HCT116 (cell line): ENCODE data around the gene SRPRA. TPM values are rescaled to one million over a fixed set of nuclear protein-coding genes. Genes with fewer than 3 reads are reported as not detected.

Experiments used
- ATAC-seq: fragments of 200-7000 bp; cut with Tn5 transposase; 2 replicates; pipeline ENCODE4 v1.9.1; 2020; ENCODE audit warnings: mild to moderate bottlenecking, moderate library complexity
- BruUV-seq: library from RNA; stranded (reverse); fragments of 400-500 nt; replicated peaks from 2 replicates; lab custom pipeline; 2021; lab: Mats Ljungman, UMichigan
- CTCF ChIA-PET: fragments of 300-600 bp; sonication (Branson Sonifier 250); formaldehyde crosslinking; loops from one replicate; lab custom pipeline; 2021; ENCODE audit warnings: antibody characterized with exemption; lab: Charles Lee
- POLR2A ChIA-PET: fragments of 300-600, 350-600 bp; sonication (Branson Sonifier 250); formaldehyde crosslinking; loops from one replicate; lab custom pipeline; 2021; ENCODE audit warnings: antibody characterized with exemption; lab: Charles Lee
- RAD21 ChIA-PET, 2 experiments: fragments of 300-600 bp; sonication (Branson Sonifier 250); formaldehyde crosslinking; loops; one replicate each; lab custom pipeline; 2023; ENCODE audit warnings: low total read pairs in 2 of 2; ENCODE audit not compliant: uncharacterized antibody in 2 of 2, unreplicated experiment in 2 of 2, low non-redundant PET in 1 of 2; lab: Charles Lee
- DNase-seq: peaks from one replicate; pipeline ENCODE4 v3.0.0-alpha.2; 2010; ENCODE audit warnings: low read depth, low spot score
- H2AFZ ChIP-seq: fragments of 200-600 bp; shearing (Covaris generic), sonication (generic); 2 replicates; pipeline ENCODE4 v1.6.1; 2017; ENCODE audit warnings: low read depth, mixed run types, mixed read lengths, antibody characterized with exemption, low read length; ENCODE audit not compliant: poor library complexity, severe bottlenecking
- H3K27ac ChIP-seq: 2 replicates; pipeline ENCODE4 v1.5.1; 2012; ENCODE audit warnings: low read depth, low read length
- H3K27me3 ChIP-seq: fragments of 200-600 bp; sonication (generic); 2 replicates; pipeline ENCODE4 v1.6.1; 2016; ENCODE audit warnings: mixed run types, low read length, mixed read lengths; ENCODE audit not compliant: insufficient read depth
- H3K36me3 ChIP-seq, 2 experiments: fragments of 200-500 bp in 1 of 2; fragments of 200-600 bp in 1 of 2; sonication (Bioruptor generic) in 1 of 2; sonication (generic) in 1 of 2; 2 replicates each; pipeline versions ENCODE4 v1.5.1 to v1.6.1; 2014 to 2016; ENCODE audit warnings: low read length in 2 of 2, inconsistent platforms in 1 of 2, mixed read lengths in 1 of 2, mixed run types in 1 of 2; ENCODE audit not compliant: insufficient read depth in 2 of 2, control insufficient read depth in 1 of 2
- H3K4me1 ChIP-seq, 2 experiments: fragments of 200-600 bp in 1 of 2; sonication (generic) in 1 of 2; 2 replicates each; pipeline versions ENCODE4 v1.5.1 to v1.6.1; 2012 to 2017; ENCODE audit warnings: low read length in 2 of 2, inconsistent platforms in 1 of 2, mild to moderate bottlenecking in 1 of 2, mixed read lengths in 1 of 2, mixed run types in 1 of 2, moderate library complexity in 1 of 2; ENCODE audit not compliant: insufficient read depth in 2 of 2, control insufficient read depth in 1 of 2
- H3K4me2 ChIP-seq: fragments of 200-600 bp; sonication (generic); 2 replicates; pipeline ENCODE4 v1.6.1; 2017; ENCODE audit warnings: mixed run types, low read length, mixed read lengths
- H3K4me3 ChIP-seq, 2 experiments: fragments of 200-600 bp in 1 of 2; sonication (generic) in 1 of 2; replicated peaks in 1 of 2; 2 replicates each; pipeline ENCODE4 v1.5.1; 2011 to 2016; ENCODE audit warnings: low read length in 2 of 2, control low read depth in 1 of 2, low read depth in 1 of 2, mild to moderate bottlenecking in 1 of 2, mixed read lengths in 1 of 2, mixed run types in 1 of 2
- H3K79me2 ChIP-seq: fragments of 200-600 bp; sonication (generic); 2 replicates; pipeline ENCODE4 v1.6.1; 2017; ENCODE audit warnings: mild to moderate bottlenecking, mixed run types, low read length, moderate library complexity, mixed read lengths; ENCODE audit not compliant: insufficient read depth
- H3K9ac ChIP-seq: fragments of 200-600 bp; sonication (generic); 2 replicates; pipeline ENCODE4 v1.6.1; 2016; ENCODE audit warnings: low read length, mixed read lengths
- H3K9me2 ChIP-seq: fragments of 200-600 bp; sonication (generic), shearing (Covaris generic); 2 replicates; pipeline ENCODE4 v1.6.1; 2017; ENCODE audit warnings: mixed run types, mild to moderate bottlenecking, moderate library complexity; ENCODE audit not compliant: insufficient read depth
- H3K9me3 ChIP-seq, 2 experiments: fragments of 200-500 bp in 1 of 2; fragments of 200-600 bp in 1 of 2; sonication (Bioruptor generic) in 1 of 2; sonication (generic) in 1 of 2; 2 replicates each; pipeline ENCODE4 v1.6.1; 2014 to 2017; ENCODE audit warnings: low read length in 2 of 2, mixed read lengths in 2 of 2, inconsistent platforms in 1 of 2, low read depth in 1 of 2, mild to moderate bottlenecking in 1 of 2, mixed run types in 1 of 2, moderate library complexity in 1 of 2; ENCODE audit not compliant: control insufficient read depth in 1 of 2, insufficient read depth in 1 of 2
- H4K20me1 ChIP-seq: fragments of 200-600 bp; sonication (generic), shearing (Covaris generic); 2 replicates; pipeline ENCODE4 v1.6.1; 2017; ENCODE audit warnings: mixed run types, mild to moderate bottlenecking, moderate library complexity; ENCODE audit not compliant: insufficient read depth
- CBX3 ChIP-seq: IDR thresholded peaks from 2 replicates; pipeline ENCODE4 v1.6.1; 2012; ENCODE audit warnings: low read depth
- CEBPB ChIP-seq: IDR thresholded peaks from 2 replicates; pipeline ENCODE4 v1.6.1; 2012; ENCODE audit warnings: low read depth
- CTCF ChIP-seq, 3 experiments: fragments of 200-600 bp in 1 of 3; sonication (generic) in 1 of 3; IDR thresholded peaks in 2 of 3; conservative IDR thresholded peaks in 1 of 3; 2 replicates each; pipeline ENCODE4 v1.5.1; 2012 to 2017; ENCODE audit warnings: low read depth in 2 of 3, low read length in 2 of 3, antibody characterized with exemption in 1 of 3, borderline replicate concordance in 1 of 3, control low read depth in 1 of 3, mild to moderate bottlenecking in 1 of 3, mixed read lengths in 1 of 3, mixed run types in 1 of 3, moderate library complexity in 1 of 3; ENCODE audit not compliant: insufficient read depth in 1 of 3
- ELF1 ChIP-seq: IDR thresholded peaks from 2 replicates; pipeline ENCODE4 v1.6.1; 2012; ENCODE audit warnings: low read depth, borderline replicate concordance
- EZH2 ChIP-seq: fragments of 200-600 bp; sonication (generic); IDR thresholded peaks from 2 replicates; pipeline ENCODE4 v1.6.1; 2017; ENCODE audit warnings: antibody characterized with exemption, mixed run types
- FOSL1 ChIP-seq: IDR thresholded peaks from 2 replicates; pipeline ENCODE4 v1.6.1; 2012; ENCODE audit warnings: low read depth
- MAX ChIP-seq: IDR thresholded peaks from 2 replicates; pipeline ENCODE4 v1.6.1; 2012
- POLR2A ChIP-seq: IDR thresholded peaks from 2 replicates; pipeline ENCODE4 v1.7.0; 2011; ENCODE audit warnings: borderline replicate concordance; ENCODE audit not compliant: insufficient read depth, insufficient read length; ENCODE audit errors: extremely low read depth
- POLR2AphosphoS5 ChIP-seq: IDR thresholded peaks from 2 replicates; pipeline ENCODE4 v1.6.1; 2011; ENCODE audit warnings: mild to moderate bottlenecking, low read depth, low read length, moderate library complexity
- RAD21 ChIP-seq: IDR thresholded peaks from 2 replicates; pipeline ENCODE4 v1.6.1; 2012; ENCODE audit warnings: low read depth, mild to moderate bottlenecking
- SIN3A ChIP-seq: IDR thresholded peaks from 2 replicates; pipeline ENCODE4 v1.6.1; 2012; ENCODE audit warnings: low read depth
- SP1 ChIP-seq: IDR thresholded peaks from 2 replicates; pipeline ENCODE4 v1.6.1; 2012; ENCODE audit warnings: low read depth
- TCF7L2 ChIP-seq: IDR thresholded peaks from 2 replicates; pipeline ENCODE4 v1.7.0; 2011; ENCODE audit warnings: borderline replicate concordance, inconsistent platforms; ENCODE audit not compliant: insufficient read depth, insufficient read length; ENCODE audit errors: extremely low read depth
- YY1 ChIP-seq: IDR thresholded peaks from 2 replicates; pipeline ENCODE4 v1.6.1; 2011; ENCODE audit warnings: low read length, low read depth, moderate library complexity, mild to moderate bottlenecking; ENCODE audit not compliant: insufficient replicate concordance; ENCODE audit errors: extremely low read depth
- ZFX ChIP-seq: fragments of 450-650 bp; IDR thresholded peaks from 2 replicates; pipeline ENCODE4 v1.6.1; 2017
- ZNF274 ChIP-seq: fragments of 200-500 bp; sonication (Bioruptor generic); IDR thresholded peaks from 2 replicates; pipeline ENCODE4 v1.6.1; 2014; ENCODE audit warnings: mild to moderate bottlenecking, low read depth, low read length, inconsistent platforms
- intact Hi-C: fragments of 100-400 bp; cut with micrococcal nuclease; formaldehyde crosslinking; loops from 2 replicates; pipeline ENCODE4 v1.10.0; 2022
- total RNA-seq: library from RNA; stranded (reverse); gene quantifications from one replicate; pipeline ENCODE4 v1.2.1, GENCODE V29; 2021; ENCODE audit not compliant: unreplicated experiment
- TF ChIP-seq, protein P1 (sequence below): IDR thresholded peaks from 2 replicates; pipeline ENCODE4 v1.6.1; 2012; ENCODE audit warnings: low read depth
- TF ChIP-seq, protein P2 (sequence below): IDR thresholded peaks from 2 replicates; pipeline ENCODE4 v1.6.1; 2012

Gene SRPRA
- total RNA-seq, 1 experiment from 2014 or later = 74.5 TPM

DNA sequence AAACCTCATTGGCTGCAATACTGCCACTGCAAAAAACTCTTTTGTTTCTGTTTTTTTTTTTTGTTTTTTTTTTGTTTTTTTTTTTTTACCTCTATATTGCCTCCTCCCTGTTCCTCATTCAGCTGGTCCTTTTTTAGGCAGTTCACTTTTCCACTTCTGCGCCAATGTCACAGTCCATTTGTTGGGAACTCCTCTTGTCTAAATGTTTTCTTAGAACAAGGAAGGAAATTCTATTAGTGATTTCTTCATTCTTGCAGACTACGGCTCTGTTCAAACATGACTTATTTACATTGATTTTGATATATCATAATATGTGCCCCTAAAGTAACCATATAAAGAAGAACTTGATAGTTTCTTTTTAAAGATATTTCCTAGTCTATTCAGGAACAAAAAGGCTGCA is 54.3 kb downstream of the SRPRA start:
- peaks cover 4 to 14% of the 10 kb centered on the region in 2 experiments; a peak in 3 of 4 replicates for H3K4me1 ChIP-seq
- H3K9me2 ChIP-seq = no peaks in the 10 kb centered on the region
- H3K4me3 ChIP-seq = no peak overlapping the region
- H3K36me3 ChIP-seq = peaks cover 0 to 3% of the 10 kb centered on the region in 2 experiments; a peak in 1 of 4 replicates
- H4K20me1 ChIP-seq = no peaks in the 10 kb centered on the region
- no peaks in the 10 kb centered on the region for H3K9me3 ChIP-seq
- no peak for ATAC-seq
- no TSS peak for BruUV-seq
- ChIA-PET RAD21 (interaction anchor here in 1 of 2 experiments (0.7 kb wide), 1 partner anchor 135 kb away, joined by 3 read pairs; no protein-coding TSS in a partner anchor), CTCF (no interaction called here), POLR2A (no interaction called here)
- no peak overlapping the region for H3K4me2 ChIP-seq
- H3K27me3 ChIP-seq = no peaks in the 10 kb centered on the region
- H3K27ac ChIP-seq = no peak overlapping the region
- H3K79me2 ChIP-seq = peaks cover 87% of the 10 kb centered on the region
- no peak overlapping the region for H2AFZ ChIP-seq
- intact Hi-C loops = no loop called here
- H3K9ac ChIP-seq = no peak overlapping the region
- TF ChIP-seq FOSL1 (no peak), MAX (no peak), ZNF274 (no peak), CEBPB (no peak), SP1 (no peak), POLR2A (no peak), SIN3A (no peak), RAD21 (no peak), CBX3 (no peak), EZH2 (no peak), ELF1 (no peak), POLR2AphosphoS5 (no peak), ZFX (no peak), YY1 (no peak), TCF7L2 (no peak), CTCF (IDR thresholded peaks at IDR 0.05 in 2 of 3, conservative IDR thresholded peaks at IDR 0.05 in 1 of 3; ENCODE audit: borderline replicate concordance in 1 of 3, insufficient read depth in 1 of 3, low read depth in 2 of 3, low read length in 2 of 3) (no peak)
- TF ChIP-seq, protein P1, sequence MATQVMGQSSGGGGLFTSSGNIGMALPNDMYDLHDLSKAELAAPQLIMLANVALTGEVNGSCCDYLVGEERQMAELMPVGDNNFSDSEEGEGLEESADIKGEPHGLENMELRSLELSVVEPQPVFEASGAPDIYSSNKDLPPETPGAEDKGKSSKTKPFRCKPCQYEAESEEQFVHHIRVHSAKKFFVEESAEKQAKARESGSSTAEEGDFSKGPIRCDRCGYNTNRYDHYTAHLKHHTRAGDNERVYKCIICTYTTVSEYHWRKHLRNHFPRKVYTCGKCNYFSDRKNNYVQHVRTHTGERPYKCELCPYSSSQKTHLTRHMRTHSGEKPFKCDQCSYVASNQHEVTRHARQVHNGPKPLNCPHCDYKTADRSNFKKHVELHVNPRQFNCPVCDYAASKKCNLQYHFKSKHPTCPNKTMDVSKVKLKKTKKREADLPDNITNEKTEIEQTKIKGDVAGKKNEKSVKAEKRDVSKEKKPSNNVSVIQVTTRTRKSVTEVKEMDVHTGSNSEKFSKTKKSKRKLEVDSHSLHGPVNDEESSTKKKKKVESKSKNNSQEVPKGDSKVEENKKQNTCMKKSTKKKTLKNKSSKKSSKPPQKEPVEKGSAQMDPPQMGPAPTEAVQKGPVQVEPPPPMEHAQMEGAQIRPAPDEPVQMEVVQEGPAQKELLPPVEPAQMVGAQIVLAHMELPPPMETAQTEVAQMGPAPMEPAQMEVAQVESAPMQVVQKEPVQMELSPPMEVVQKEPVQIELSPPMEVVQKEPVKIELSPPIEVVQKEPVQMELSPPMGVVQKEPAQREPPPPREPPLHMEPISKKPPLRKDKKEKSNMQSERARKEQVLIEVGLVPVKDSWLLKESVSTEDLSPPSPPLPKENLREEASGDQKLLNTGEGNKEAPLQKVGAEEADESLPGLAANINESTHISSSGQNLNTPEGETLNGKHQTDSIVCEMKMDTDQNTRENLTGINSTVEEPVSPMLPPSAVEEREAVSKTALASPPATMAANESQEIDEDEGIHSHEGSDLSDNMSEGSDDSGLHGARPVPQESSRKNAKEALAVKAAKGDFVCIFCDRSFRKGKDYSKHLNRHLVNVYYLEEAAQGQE = no peak
- TF ChIP-seq, protein P2, sequence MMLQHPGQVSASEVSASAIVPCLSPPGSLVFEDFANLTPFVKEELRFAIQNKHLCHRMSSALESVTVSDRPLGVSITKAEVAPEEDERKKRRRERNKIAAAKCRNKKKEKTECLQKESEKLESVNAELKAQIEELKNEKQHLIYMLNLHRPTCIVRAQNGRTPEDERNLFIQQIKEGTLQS = no peak
- TF ChIP-seq, all 23 proteins: peak for 0
- no peak for DNase-seq
